ENCODE measurements around the gene STRADA.

GRCh38 chr17:63753215-63753614, 11.6 kb upstream of the STRADA start:
- no peak for TF ChIP-seq CTCF (IDR thresholded peaks at IDR 0.05; ENCODE audit: poor library complexity)
- TF ChIP-seq EZH2 (IDR thresholded peaks at IDR 0.05; ENCODE audit: borderline replicate concordance), result no peak
- TF ChIP-seq EZH2phosphoT487 (IDR thresholded peaks at IDR 0.05; ENCODE audit: low read depth, severe bottlenecking, unreplicated experiment), result no peak
